ENCODE results near the gene PEAR1.

- TF ChIP-seq POLR2A (IDR thresholded peaks at IDR 0.05) (no peak), CTCF (IDR thresholded peaks at IDR 0.05) (no peak), POLR2AphosphoS5 (IDR thresholded peaks at IDR 0.05) (no peak), EP300 (IDR thresholded peaks at IDR 0.05) (no peak)
Observed at GRCh38 chr1:156869455-156869854, 24.1 kb upstream of the PEAR1 start.
